DOHH2 (cell line): ENCODE results near the gene C22orf15.

Experiments used
- H3F3A ChIP-seq: fragments of 200-600 bp; sonication (generic), shearing (Covaris generic); 2 replicates; pipeline ENCODE4 v1.6.0; 2016; ENCODE audit warnings: antibody characterized with exemption, mild to moderate bottlenecking; ENCODE audit not compliant: control insufficient read depth, insufficient read depth
- H3K27ac ChIP-seq: fragments of 200-600 bp; sonication (generic); 2 replicates; pipeline ENCODE4 v1.5.1; 2014; ENCODE audit warnings: low read depth, mild to moderate bottlenecking, low read length, moderate library complexity
- H3K27me3 ChIP-seq: fragments of 200-600 bp; sonication (generic); 2 replicates; pipeline ENCODE4 v1.6.1; 2014; ENCODE audit warnings: mild to moderate bottlenecking, low read length, mixed read lengths; ENCODE audit not compliant: control insufficient read depth
- H3K36me3 ChIP-seq: fragments of 200-600 bp; sonication (generic); 2 replicates; pipeline ENCODE4 v1.6.1; 2014; ENCODE audit warnings: mild to moderate bottlenecking, low read length, moderate library complexity, mixed read lengths; ENCODE audit not compliant: control insufficient read depth
- H3K4me1 ChIP-seq: fragments of 200-600 bp; sonication (generic); 2 replicates; pipeline ENCODE4 v1.6.1; 2014; ENCODE audit warnings: mild to moderate bottlenecking, low read length, mixed read lengths; ENCODE audit not compliant: control insufficient read depth
- H3K4me2 ChIP-seq: fragments of 200-600 bp; sonication (generic); 2 replicates; pipeline ENCODE4 v1.6.0; 2014; ENCODE audit warnings: mild to moderate bottlenecking, low read length, moderate library complexity
- H3K4me3 ChIP-seq: fragments of 200-600 bp; sonication (generic); 2 replicates; pipeline ENCODE4 v1.5.1; 2014; ENCODE audit warnings: mild to moderate bottlenecking, low read length, mixed read lengths
- H3K79me2 ChIP-seq: fragments of 200-600 bp; sonication (generic); 2 replicates; pipeline ENCODE4 v1.6.1; 2014; ENCODE audit warnings: mild to moderate bottlenecking, low read length, mixed read lengths; ENCODE audit not compliant: control insufficient read depth
- H3K9me2 ChIP-seq: fragments of 200-600 bp; sonication (generic); replicated peaks from 2 replicates; pipeline ENCODE4 v1.6.1; 2014; ENCODE audit warnings: mild to moderate bottlenecking, low read length, mixed read lengths; ENCODE audit not compliant: control insufficient read depth
- H3K9me3 ChIP-seq: fragments of 200-600 bp; sonication (generic); 2 replicates; pipeline ENCODE4 v1.6.1; 2014; ENCODE audit warnings: antibody characterized with exemption, low read length, mixed read lengths; ENCODE audit not compliant: control insufficient read depth, insufficient read depth
- H4K20me1 ChIP-seq: fragments of 200-600 bp; sonication (generic); 2 replicates; pipeline ENCODE4 v1.6.0; 2014; ENCODE audit warnings: low read depth, mild to moderate bottlenecking, antibody characterized with exemption, low read length, moderate library complexity; ENCODE audit not compliant: control insufficient read depth, insufficient read depth
- CTCF ChIP-seq: fragments of 200-600 bp; sonication (generic); IDR thresholded peaks from one replicate; pipeline ENCODE4 v1.5.1; 2014; ENCODE audit warnings: antibody characterized with exemption, mild to moderate bottlenecking, low read depth, low read length; ENCODE audit not compliant: poor library complexity, severe bottlenecking
- EZH2phosphoT487 ChIP-seq: fragments of 200-600 bp; sonication (generic); IDR thresholded peaks from 2 replicates; pipeline ENCODE4 v1.6.1; 2017; ENCODE audit warnings: borderline replicate concordance, mild to moderate bottlenecking, antibody characterized with exemption, low read length, moderate library complexity, mixed read lengths

Gene C22orf15

GRCh38 chr22:23789121-23789520, 26.3 kb downstream of the C22orf15 start:
- Histone ChIP-seq H3K4me1 (peaks cover 37% of the 10 kb centered on the region), H3K27me3 (no peaks in the 10 kb centered on the region), H3K9me2 (no peaks in the 10 kb centered on the region), H3K4me2 (peak overlapping the region; percentile 94; the same call in 1 of the 2 replicates), H4K20me1 (peaks cover 25% of the 10 kb centered on the region), H3K79me2 (peaks cover 70% of the 10 kb centered on the region), H3F3A (peaks cover 2% of the 10 kb centered on the region; the same call in 1 of the 2 replicates), H3K27ac (no peak overlapping the region), H3K36me3 (peaks cover 62% of the 10 kb centered on the region), H3K4me3 (no peak overlapping the region; the same call in 1 of the 2 replicates), H3K9me3 (no peaks in the 10 kb centered on the region)
- TF ChIP-seq EZH2phosphoT487 (no peak), CTCF (no peak)

- TF ChIP-seq EZH2phosphoT487 (no peak), CTCF (peak; percentile 8)
- no peaks in the 10 kb centered on the region for H3K9me3 ChIP-seq
- peak overlapping the region; percentile 94; the same call in 1 of the 2 replicates for H3K4me2 ChIP-seq
- peaks cover 2% of the 10 kb centered on the region; the same call in 1 of the 2 replicates for H3F3A ChIP-seq
- H4K20me1 ChIP-seq, result peaks cover 25% of the 10 kb centered on the region
- peaks cover 33% of the 10 kb centered on the region for H3K4me1 ChIP-seq
- H3K36me3 ChIP-seq, result peaks cover 67% of the 10 kb centered on the region
- H3K27ac ChIP-seq, result no peak overlapping the region
- H3K4me3 ChIP-seq, result no peak overlapping the region; the same call in 1 of the 2 replicates
- H3K9me2 ChIP-seq, result no peaks in the 10 kb centered on the region
- H3K27me3 ChIP-seq, result no peaks in the 10 kb centered on the region
- peaks cover 70% of the 10 kb centered on the region for H3K79me2 ChIP-seq
Measured at GRCh38 chr22:23789638-23790037, 26.8 kb downstream of the C22orf15 start.

GRCh38 chr22:23790819-23791737, 28.3 kb downstream of the C22orf15 start:
- no peaks in the 10 kb centered on the region for H3K27me3 ChIP-seq
- no peaks in the 10 kb centered on the region for H3K9me2 ChIP-seq
- no peak overlapping the region for H3K27ac ChIP-seq
- H4K20me1 ChIP-seq, result peaks cover 25% of the 10 kb centered on the region
- TF ChIP-seq EZH2phosphoT487, result no peak
- TF ChIP-seq CTCF, result no peak
- no peak overlapping the region for H3K4me2 ChIP-seq
- peaks cover 33% of the 10 kb centered on the region for H3K4me1 ChIP-seq
- H3F3A ChIP-seq, result peaks cover 4% of the 10 kb centered on the region
- no peaks in the 10 kb centered on the region for H3K9me3 ChIP-seq
- H3K4me3 ChIP-seq, result no peak overlapping the region
- peaks cover 76% of the 10 kb centered on the region for H3K36me3 ChIP-seq
- H3K79me2 ChIP-seq, result peaks cover 70% of the 10 kb centered on the region
